ENCODE measurements around the gene PIMREG.
"Not testable (repeated sequence)": the region's sequence is repeated elsewhere in the genome, so short reads cannot be mapped to it uniquely, and the experiment has no call there.

Gene PIMREG

GRCh38 chr17:6480303-6480675 lies 36.0 kb downstream of the PIMREG start:
- DNase-seq, result no peak

- no peak for DNase-seq
These were observed 37.8 kb downstream of the PIMREG start for GRCh38 chr17:6482105-6482455.

GRCh38 chr17:6482796-6483195 lies 38.5 kb downstream of the PIMREG start:
- DNase-seq, result not testable (repeated sequence)

GRCh38 chr17:6483507-6483906 lies 39.3 kb downstream of the PIMREG start:
- no peak for DNase-seq

GRCh38 chr17:6485646-6486412 lies 41.6 kb downstream of the PIMREG start:
- DNase-seq, result no peak

- DNase-seq, result no peak
These were observed 43.2 kb downstream of the PIMREG start for GRCh38 chr17:6487251-6488007.

- no peak for DNase-seq
These were observed 43.8 kb downstream of the PIMREG start for GRCh38 chr17:6488008-6488539.

GRCh38 chr17:6489016-6489550 lies 44.8 kb downstream of the PIMREG start:
- DNase-seq, result no peak

- no peak for DNase-seq
These were observed 46.9 kb downstream of the PIMREG start for GRCh38 chr17:6491071-6491700.

- DNase-seq, result no peak
These were observed 48.8 kb downstream of the PIMREG start for GRCh38 chr17:6492892-6493674.

GRCh38 chr17:6494239-6494941 lies 50.1 kb downstream of the PIMREG start:
- no peak for DNase-seq

GRCh38 chr17:6495450-6496115 lies 51.3 kb downstream of the PIMREG start:
- DNase-seq, result no peak

- no peak for DNase-seq
These were observed 51.8 kb downstream of the PIMREG start for GRCh38 chr17:6496116-6496481.

GRCh38 chr17:6496640-6497441 lies 52.6 kb downstream of the PIMREG start:
- DNase-seq, result peak; percentile 9

GRCh38 chr17:6497496-6498221 lies 53.4 kb downstream of the PIMREG start:
- no peak for DNase-seq

GRCh38 chr17:6498356-6498755 lies 54.1 kb downstream of the PIMREG start:
- no peak for DNase-seq

- DNase-seq, result no peak
These were observed 54.8 kb downstream of the PIMREG start for GRCh38 chr17:6498901-6499540.

Data from NCI-H2227 treated with DMSO at 0.1 percent for 48 hours (cell line).